Caco-2 (cell line): ENCODE measurements around the gene MBOAT2. TPM values are rescaled to one million over a fixed set of nuclear protein-coding genes. Genes with fewer than 3 reads are reported as not detected.

Source experiments
- BruUV-seq: library from RNA; stranded (reverse); fragments of 400-500 nt; replicated peaks from 2 replicates; lab custom pipeline; 2021; lab: Mats Ljungman, UMichigan
- CTCF ChIA-PET: fragments of 300-600 bp; sonication (Branson Sonifier 250); formaldehyde crosslinking; loops from one replicate; lab custom pipeline; 2022; ENCODE audit warnings: antibody characterized with exemption; lab: Charles Lee
- POLR2A ChIA-PET: fragments of 300-600 bp; sonication (Branson Sonifier 250); formaldehyde crosslinking; loops from one replicate; lab custom pipeline; 2022; ENCODE audit warnings: antibody characterized with exemption; lab: Charles Lee
- DNase-seq, 2 experiments: peaks; one replicate each; pipeline versions ENCODE4 v3.0.0 to v3.0.0-alpha.2; 2020 to 2022
- H3K27me3 ChIP-seq: replicated peaks from 2 replicates; pipeline ENCODE4 v1.6.0; 2011; ENCODE audit warnings: low read length; ENCODE audit not compliant: control insufficient read depth, insufficient read depth
- H3K36me3 ChIP-seq: 2 replicates; pipeline ENCODE4 v1.5.1; 2011; ENCODE audit warnings: low read length; ENCODE audit not compliant: control insufficient read depth, insufficient read depth
- H3K4me1 ChIP-seq: fragments of 250-450 bp; sonication (Bioruptor Pico); 2 replicates; pipeline ENCODE4 v1.5.1; 2020; ENCODE audit warnings: mild to moderate bottlenecking
- H3K4me3 ChIP-seq: 2 replicates; pipeline ENCODE4 v1.5.1; 2011; ENCODE audit warnings: low read depth, mild to moderate bottlenecking, control low read depth, low read length
- H3K9me3 ChIP-seq: fragments of 250-450 bp; sonication (Bioruptor Pico); 2 replicates; pipeline ENCODE4 v1.5.1; 2020; ENCODE audit warnings: mild to moderate bottlenecking, moderate library complexity
- H3K27ac Mint-ChIP-seq: one replicate; pipeline ENCODE4 v1.8.0; 2022; ENCODE audit warnings: mixed read lengths; ENCODE audit not compliant: unreplicated experiment
- H3K27me3 Mint-ChIP-seq: one replicate; pipeline ENCODE4 v1.8.0; 2022; ENCODE audit warnings: mixed read lengths; ENCODE audit not compliant: insufficient read depth, unreplicated experiment
- H3K36me3 Mint-ChIP-seq: one replicate; pipeline ENCODE4 v1.8.0; 2022; ENCODE audit warnings: mild to moderate bottlenecking, mixed read lengths; ENCODE audit not compliant: insufficient read depth, unreplicated experiment
- H3K4me1 Mint-ChIP-seq: one replicate; pipeline ENCODE4 v1.8.0; 2022; ENCODE audit warnings: low read depth, mixed read lengths; ENCODE audit not compliant: unreplicated experiment
- H3K4me3 Mint-ChIP-seq: one replicate; pipeline ENCODE4 v1.8.0; 2022; ENCODE audit warnings: mild to moderate bottlenecking, moderate library complexity, mixed read lengths; ENCODE audit not compliant: unreplicated experiment
- H3K9me3 Mint-ChIP-seq: one replicate; pipeline ENCODE4 v1.8.0; 2022; ENCODE audit warnings: mixed read lengths; ENCODE audit not compliant: unreplicated experiment
- intact Hi-C: fragments of 100-400 bp; cut with micrococcal nuclease; formaldehyde crosslinking; loops from one replicate; pipeline ENCODE4 v1.10.0; 2022; ENCODE audit not compliant: unreplicated experiment
- total RNA-seq: library from RNA; stranded (reverse); gene quantifications from 2 replicates; pipeline ENCODE4 v1.2.3, GENCODE V29; 2022
- TF ChIP-seq, protein P1 (sequence below), 2 experiments: fragments of 200-600 bp in 1 of 2; IDR thresholded peaks; 1 replicate in 1 of 2; 2 replicates in 1 of 2; pipeline versions ENCODE4 v1.5.1 to v1.8.0; 2011 to 2022; ENCODE audit warnings: antibody characterized with exemption in 1 of 2, control low read depth in 1 of 2, inconsistent platforms in 1 of 2, low read depth in 1 of 2, low read length in 1 of 2, mild to moderate bottlenecking in 1 of 2, moderate library complexity in 1 of 2; ENCODE audit not compliant: insufficient read depth in 1 of 2, severe bottlenecking in 1 of 2, unreplicated experiment in 1 of 2

The MBOAT2 gene
- total RNA-seq, 1 experiment from 2014 or later: 12.6 TPM

DNA sequence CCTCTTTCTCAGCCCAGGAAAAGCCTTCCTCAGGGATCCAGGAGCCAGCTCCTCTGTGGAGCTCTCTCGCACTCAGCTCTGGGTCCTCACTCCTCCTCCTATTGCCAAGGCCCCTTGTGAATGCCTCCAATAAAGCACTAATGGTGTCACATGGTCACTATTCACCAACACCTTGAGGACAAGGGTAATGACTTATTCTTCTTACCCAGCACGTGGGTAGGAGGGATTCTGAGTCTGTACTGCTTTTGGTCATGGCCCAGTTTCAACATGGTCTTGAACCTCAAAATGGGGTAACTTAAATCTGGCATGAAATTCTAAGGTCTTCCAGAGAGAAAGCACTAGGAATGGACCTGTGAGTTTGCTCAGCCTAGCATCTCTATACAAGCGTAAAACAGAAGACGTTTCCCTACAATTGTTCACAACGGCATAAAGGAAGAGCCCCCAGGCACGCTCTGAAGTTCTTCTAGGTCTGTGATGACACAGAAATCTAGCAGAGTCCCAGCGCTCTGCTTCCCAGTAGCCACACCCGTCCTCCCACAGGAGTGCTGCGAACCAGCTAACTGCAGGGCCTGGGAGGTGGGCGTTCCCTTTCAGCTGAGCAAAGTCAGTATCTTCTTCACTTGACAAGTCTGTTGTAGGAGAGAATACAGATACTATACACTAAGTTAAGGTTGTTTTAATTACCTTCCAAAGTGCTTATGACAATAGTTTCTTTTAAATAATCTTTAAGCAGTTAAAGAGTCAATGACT lies 151.5 kb downstream of the MBOAT2 start:
- no peaks in the 10 kb centered on the region for H3K27me3 ChIP-seq
- Mint-ChIP-seq H3K36me3 (peaks cover 6% of the 10 kb centered on the region), H3K27ac (no peak overlapping the region), H3K9me3 (no peaks in the 10 kb centered on the region), H3K27me3 (no peaks in the 10 kb centered on the region), H3K4me3 (no peak overlapping the region), H3K4me1 (no peaks in the 10 kb centered on the region)
- H3K9me3 ChIP-seq: no peaks in the 10 kb centered on the region; the same call in 1 of the 2 replicates
- TF ChIP-seq, protein P1, sequence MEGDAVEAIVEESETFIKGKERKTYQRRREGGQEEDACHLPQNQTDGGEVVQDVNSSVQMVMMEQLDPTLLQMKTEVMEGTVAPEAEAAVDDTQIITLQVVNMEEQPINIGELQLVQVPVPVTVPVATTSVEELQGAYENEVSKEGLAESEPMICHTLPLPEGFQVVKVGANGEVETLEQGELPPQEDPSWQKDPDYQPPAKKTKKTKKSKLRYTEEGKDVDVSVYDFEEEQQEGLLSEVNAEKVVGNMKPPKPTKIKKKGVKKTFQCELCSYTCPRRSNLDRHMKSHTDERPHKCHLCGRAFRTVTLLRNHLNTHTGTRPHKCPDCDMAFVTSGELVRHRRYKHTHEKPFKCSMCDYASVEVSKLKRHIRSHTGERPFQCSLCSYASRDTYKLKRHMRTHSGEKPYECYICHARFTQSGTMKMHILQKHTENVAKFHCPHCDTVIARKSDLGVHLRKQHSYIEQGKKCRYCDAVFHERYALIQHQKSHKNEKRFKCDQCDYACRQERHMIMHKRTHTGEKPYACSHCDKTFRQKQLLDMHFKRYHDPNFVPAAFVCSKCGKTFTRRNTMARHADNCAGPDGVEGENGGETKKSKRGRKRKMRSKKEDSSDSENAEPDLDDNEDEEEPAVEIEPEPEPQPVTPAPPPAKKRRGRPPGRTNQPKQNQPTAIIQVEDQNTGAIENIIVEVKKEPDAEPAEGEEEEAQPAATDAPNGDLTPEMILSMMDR (IDR thresholded peaks at IDR 0.05; ENCODE audit: insufficient read depth in 1 of 2, low read depth in 1 of 2, low read length in 1 of 2, severe bottlenecking in 1 of 2, unreplicated experiment in 1 of 2): no peak
- DNase-seq: no peak
- ChIA-PET POLR2A (no interaction called here), CTCF (no interaction called here)
- peaks cover 13% of the 10 kb centered on the region for H3K4me1 ChIP-seq
- no peak overlapping the region for H3K4me3 ChIP-seq
- intact Hi-C loops: no loop called here
- no TSS peak for BruUV-seq
- no peaks in the 10 kb centered on the region for H3K36me3 ChIP-seq

DNA sequence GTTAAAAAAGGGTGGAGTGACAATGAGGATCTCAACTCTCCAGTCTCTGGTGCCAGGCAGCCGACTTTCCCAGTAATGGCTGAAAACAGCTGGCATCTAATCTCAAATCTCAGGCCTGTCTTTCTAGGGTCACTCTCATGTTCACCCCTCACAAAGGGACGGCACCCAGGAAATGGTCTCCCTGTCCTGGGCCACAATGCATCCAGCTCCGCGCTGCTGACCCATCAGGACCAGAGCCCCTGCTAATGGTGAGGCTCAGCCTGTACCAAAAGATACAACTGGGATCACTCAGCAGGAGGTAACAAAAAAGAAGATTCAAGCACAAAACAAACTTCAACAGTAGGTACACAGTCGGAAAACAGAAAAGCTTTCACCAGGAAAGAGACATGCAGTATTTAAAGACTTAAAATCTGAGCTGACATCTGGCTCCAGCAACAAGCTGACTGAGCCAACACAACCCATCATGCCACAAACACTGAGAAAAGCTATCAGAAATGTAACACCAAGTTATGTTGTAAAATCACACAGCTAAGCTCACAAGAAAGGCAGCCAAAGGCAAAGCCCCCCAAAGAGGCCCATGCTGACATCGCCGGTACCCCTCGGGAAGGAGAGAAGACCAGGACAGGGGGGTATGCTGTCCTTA lies 152.5 kb downstream of the MBOAT2 start:
- ChIA-PET CTCF (no interaction called here), POLR2A (no interaction called here)
- Histone ChIP-seq H3K9me3 (no peaks in the 10 kb centered on the region; the same call in 1 of the 2 replicates), H3K4me3 (no peak overlapping the region), H3K4me1 (peaks cover 13% of the 10 kb centered on the region), H3K27me3 (no peaks in the 10 kb centered on the region), H3K36me3 (no peaks in the 10 kb centered on the region)
- no peak overlapping the region for H3K4me3 Mint-ChIP-seq
- no peaks in the 10 kb centered on the region for H3K4me1 Mint-ChIP-seq
- TF ChIP-seq, protein P1 (IDR thresholded peaks at IDR 0.05; ENCODE audit: insufficient read depth in 1 of 2, low read depth in 1 of 2, low read length in 1 of 2, severe bottlenecking in 1 of 2, unreplicated experiment in 1 of 2): no peak
- no TSS peak for BruUV-seq
- peaks cover 6% of the 10 kb centered on the region for H3K36me3 Mint-ChIP-seq
- DNase-seq: no peak
- no peak overlapping the region for H3K27ac Mint-ChIP-seq
- H3K9me3 Mint-ChIP-seq: no peaks in the 10 kb centered on the region
- intact Hi-C loops: no loop called here
- no peaks in the 10 kb centered on the region for H3K27me3 Mint-ChIP-seq

DNA sequence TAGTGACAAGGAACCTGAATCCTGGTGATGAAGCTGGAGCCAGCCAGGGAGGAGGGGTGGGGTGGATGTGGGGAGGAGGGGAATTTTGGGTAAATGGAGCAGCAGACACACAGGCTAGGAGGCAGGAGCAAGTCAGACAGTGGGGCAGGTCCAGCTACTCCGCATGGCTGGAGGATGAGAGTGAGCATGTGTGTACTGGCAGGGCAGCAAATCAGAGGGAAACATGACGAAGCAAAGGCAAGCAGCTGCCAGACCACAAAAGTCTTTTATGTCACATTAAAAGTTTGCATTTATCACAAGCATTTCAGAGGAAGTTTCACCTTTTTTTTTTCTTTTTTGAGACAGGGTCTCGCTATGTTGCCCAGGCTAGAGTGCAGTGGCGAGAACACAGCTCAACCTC lies 154.2 kb downstream of the MBOAT2 start:
- Mint-ChIP-seq H3K4me3 (no peak overlapping the region), H3K4me1 (no peaks in the 10 kb centered on the region), H3K27ac (no peak overlapping the region), H3K36me3 (peaks cover 6% of the 10 kb centered on the region), H3K27me3 (no peaks in the 10 kb centered on the region), H3K9me3 (no peaks in the 10 kb centered on the region)
- TF ChIP-seq, protein P1 (IDR thresholded peaks at IDR 0.05; ENCODE audit: insufficient read depth in 1 of 2, low read depth in 1 of 2, low read length in 1 of 2, severe bottlenecking in 1 of 2, unreplicated experiment in 1 of 2): no peak
- no peak overlapping the region for H3K4me3 ChIP-seq
- no peaks in the 10 kb centered on the region for H3K27me3 ChIP-seq
- H3K9me3 ChIP-seq: no peaks in the 10 kb centered on the region; the same call in 1 of the 2 replicates
- BruUV-seq: no TSS peak
- H3K36me3 ChIP-seq: no peaks in the 10 kb centered on the region
- peaks cover 13% of the 10 kb centered on the region for H3K4me1 ChIP-seq
- intact Hi-C loops: no loop called here
- POLR2A ChIA-PET: no interaction called here
- no peak for DNase-seq
- CTCF ChIA-PET: no interaction called here
